Cerebellar nuclear complex (tissue), 1 donor: Measurements from ENCODE around the gene ANGEL2.
"Not testable (repeated sequence)": the region's sequence is repeated elsewhere in the genome, so short reads cannot be mapped to it uniquely, and the experiment has no call there.

Source experiments
- DNase-seq, 2 experiments: peaks; one replicate each; lab custom pipeline; 2025; lab: John Stamatoyannopoulos, UW

The ANGEL2 gene

DNA sequence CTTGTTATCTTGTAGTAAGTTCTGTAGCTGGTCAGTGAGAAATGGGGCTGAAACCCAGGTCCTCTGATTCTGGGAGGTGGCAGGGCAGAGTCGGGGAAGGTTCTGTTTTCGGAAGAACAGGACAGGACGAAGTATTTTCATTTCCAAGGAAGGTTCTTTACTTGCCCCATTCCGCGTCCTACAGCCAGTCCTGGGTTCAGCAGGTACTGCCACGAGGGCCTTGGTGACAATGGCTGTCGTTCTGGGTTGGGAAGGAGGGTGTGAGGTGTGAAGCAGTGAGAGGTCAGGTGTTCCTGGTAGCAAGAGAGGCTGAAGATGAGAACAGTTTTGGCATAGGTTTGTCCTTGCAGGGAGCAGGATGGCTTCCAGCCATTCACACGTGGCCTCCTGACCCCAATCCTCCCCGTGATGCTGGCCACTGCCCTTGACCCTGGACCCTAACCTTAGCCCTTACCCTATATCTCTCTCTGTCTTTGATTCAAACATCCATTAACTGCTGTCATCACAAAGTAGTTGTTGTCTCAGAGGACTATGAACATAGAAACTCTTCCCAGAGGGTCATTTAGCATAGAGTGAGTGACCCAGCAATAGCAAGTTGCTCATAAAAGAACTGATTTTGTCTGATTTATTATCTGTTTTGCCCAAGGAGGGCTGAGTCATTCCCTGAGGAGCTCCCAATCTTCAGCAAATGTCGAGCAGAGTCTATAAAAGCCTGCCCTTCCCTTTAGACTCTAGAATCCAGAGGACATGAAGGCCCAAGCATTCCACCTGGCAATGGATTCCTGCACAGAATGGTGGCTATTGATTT is 40.4 kb downstream of the ANGEL2 start:
- DNase-seq, result no peak

DNA sequence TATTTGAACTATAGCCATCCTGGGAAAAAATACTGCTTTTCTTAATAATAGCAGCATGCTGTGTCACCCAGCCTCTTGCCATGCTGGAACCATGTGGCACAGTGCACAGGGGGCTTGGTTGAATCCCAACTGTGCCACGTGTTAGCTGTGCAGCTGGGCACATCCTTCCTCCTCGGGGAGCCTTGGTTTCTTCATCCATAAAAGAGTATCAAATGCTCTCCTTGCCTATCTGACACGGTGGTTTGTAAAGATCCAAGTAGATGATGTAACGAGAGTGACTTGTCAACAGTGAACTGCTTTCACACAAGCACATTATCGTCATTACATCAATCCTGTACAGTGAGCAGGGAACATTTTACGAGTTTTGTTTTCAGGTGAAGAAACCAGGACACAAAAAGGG is 41.0 kb downstream of the ANGEL2 start:
- no peak for DNase-seq

DNA sequence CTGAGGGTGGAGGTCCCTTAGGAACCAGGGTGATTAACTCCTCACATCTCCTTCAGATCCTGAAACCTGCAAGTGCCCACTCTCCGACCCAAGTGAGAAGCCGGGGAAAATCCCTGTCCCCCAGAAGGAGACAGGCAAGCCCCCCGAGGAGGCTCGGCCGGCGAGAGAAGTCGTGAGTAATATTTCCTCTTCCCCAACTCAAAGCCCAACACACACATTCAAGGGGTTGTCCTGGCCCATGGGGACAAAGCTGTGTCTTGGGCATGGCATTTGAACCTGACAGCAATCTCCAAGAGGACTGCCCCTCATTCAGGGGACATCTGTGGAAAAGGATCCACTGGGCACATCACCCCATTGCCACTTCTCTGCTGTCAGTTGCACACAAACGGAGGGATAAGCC is 41.8 kb downstream of the ANGEL2 start:
- DNase-seq, result no peak

DNA sequence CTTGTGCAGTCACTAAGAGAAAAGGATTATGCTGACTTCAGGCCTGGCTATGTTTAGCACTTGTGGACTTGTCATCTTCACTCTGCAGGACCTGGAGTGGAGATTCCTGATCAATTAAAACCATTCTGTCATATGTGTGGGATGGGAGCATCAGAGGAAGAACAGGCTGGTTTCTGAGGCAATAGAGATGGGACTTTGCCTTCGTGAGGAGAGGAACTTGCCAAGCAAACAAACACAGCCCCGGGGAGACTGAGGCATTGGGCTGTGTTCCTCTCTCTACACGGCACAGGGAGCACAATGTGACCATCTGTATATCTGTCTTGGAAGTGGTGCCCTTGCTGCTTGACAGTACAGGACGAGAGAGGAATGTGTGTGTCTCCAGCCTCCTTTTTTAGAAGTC is 42.2 kb downstream of the ANGEL2 start:
- no peak for DNase-seq

DNA sequence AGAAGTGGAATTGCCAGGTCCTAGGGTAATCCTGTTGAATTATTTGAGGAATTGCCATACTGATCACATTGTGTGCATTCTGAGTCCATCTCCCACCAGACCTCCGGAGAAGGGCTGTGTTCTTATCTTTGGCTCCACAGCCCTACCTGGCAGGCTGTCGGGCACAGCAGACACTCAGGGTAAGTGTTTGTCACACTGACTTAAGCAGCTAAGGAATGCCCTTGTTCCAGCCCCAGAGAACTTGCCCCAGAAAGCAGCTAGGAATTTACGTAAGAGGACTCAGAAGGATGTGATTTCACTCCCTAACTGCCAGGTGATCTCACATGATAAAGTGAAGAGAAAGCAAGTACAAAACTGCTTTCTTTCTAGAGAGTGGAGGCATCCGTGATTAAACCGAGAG is 44.4 kb downstream of the ANGEL2 start:
- DNase-seq, result no peak

DNA sequence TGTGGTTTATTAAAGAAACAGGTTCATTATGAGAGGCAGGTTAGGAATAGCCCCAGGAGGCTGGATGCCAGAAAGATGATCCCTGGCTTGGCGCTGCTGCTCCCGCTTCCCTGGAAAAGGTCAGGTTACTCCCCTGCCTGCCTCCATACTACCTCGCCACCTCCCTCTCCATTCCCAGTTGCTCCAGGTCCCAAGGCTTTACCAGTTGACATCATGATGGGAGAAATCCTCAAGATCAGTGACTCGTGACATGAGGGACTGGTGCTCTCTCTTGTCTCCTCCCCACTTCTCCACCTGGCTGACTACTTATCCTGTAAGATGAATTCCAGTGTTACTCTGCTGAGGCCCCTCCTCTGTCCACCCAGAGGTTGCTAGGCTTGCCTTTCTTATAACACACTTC is 45.6 kb downstream of the ANGEL2 start:
- DNase-seq, result no peak

DNA sequence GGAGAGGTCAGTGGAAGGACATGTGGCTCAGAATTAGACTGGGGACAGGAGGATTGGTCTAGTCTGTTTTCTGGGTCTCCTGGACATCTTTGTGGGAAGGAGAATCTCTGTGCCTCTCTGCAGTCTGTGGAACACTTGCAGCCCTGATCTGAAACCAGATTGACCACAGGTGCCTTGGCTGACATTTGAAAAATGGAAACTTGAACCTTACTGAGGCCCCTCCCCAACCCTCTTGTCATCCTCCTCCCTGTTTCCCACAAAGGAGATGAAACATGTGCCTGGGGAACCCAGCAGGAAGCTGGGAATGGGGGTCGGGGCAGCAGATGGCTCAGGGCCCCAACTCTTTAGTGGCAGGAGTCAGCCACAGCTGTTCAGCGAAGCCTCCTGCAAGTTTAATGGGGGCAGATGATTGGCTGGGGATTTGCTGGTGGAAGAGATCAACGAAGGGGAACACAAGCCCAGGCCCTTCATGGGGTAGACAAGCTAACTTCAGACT is 47.3 kb downstream of the ANGEL2 start:
- no peak for DNase-seq

DNA sequence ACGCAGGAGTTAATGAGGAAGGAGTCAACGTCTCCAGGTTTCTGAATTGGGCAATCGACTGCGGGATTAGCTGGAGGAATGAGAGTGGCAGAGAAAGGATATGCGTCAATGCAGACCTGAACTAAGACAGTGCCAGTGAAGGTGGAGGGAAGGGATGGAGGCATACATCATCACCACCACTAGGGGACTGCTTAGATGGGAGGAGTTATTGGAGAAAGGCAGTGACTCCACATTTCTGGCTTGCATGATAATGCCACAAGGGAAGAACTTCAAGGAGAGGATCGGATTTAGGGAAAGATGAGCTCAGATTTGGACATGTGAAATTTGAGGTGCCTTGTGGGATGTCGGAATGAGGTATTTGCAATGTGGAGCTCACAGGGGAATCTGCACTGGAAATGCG is 47.9 kb downstream of the ANGEL2 start:
- DNase-seq, result no peak

DNA sequence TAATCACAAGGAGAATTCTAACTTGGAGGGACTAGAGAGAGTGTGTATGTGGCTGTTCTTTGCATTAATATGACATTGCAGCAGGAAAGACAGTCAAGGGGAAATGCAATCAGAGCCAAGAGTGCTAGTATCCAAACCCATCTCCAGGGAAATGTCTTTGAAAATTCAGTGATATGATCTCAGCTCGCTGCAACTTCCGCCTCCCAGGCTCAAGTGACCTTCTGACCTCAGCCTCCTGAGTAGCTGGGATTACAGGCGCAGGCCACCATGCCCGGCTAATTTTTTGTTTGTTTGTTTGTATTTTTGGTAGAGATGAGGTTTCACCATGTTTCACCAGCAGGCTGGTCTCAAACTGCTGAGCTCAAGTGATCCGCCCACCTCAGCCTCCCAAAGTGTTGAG is 49.1 kb downstream of the ANGEL2 start:
- no peak for DNase-seq

DNA sequence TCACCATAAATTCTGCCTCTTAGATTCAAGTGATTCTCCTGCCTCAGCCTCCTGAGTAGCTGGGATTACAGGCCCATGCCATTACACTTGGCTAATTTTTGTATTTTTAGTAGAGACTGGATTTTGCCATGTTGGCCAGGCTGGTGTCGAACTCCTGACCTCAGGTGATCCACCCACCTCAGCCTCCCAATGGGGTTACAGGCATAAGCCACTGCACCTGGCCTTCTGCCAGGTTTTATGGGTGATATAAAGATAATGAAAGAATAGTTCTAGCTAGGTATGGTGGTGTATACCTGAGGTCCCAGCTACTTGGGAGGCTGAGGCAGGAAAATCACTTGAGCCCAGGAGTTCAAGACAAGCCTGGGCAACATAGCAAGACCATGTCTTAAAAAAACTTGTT is 50.7 kb downstream of the ANGEL2 start:
- not testable (repeated sequence) for DNase-seq

DNA sequence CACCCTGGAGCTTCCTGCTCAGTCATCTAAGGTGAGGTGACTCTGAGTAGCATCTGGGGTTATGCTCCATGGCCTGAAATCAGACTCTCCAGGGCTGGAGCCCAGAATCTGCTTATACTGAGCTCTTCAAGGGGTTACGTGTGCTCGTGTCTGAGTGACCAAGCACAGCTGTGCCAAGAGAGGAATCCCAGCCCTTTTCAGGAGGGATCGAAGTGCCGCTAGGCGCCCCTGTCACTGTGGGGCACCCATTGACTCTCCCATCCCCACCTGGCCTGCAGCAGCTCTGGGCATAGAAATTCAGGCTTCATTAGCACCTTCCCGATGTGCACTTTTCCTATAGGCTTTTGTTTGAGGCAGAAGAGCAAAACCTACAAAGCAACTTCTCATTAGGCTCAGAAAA is 51.6 kb downstream of the ANGEL2 start:
- no peak for DNase-seq

DNA sequence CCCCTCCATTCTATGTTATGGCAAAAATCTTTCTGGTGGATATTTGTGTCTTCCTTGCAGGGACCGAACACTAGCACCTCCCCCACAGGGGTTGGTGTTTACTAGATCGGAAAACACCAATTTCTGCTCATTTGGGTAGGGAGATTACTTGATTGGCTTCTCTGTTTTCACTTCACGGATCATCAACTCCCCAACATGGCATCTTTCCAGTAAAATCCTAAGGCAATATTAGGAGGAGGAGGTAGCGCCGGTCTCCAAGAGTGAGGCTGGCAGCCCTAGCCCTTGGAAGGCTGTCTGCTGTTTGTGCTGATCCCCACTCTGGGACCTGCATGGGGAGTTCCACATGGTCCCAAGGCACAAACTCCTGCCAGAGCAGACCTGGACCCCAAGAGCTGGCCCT is 53.2 kb downstream of the ANGEL2 start:
- DNase-seq, result no peak

DNA sequence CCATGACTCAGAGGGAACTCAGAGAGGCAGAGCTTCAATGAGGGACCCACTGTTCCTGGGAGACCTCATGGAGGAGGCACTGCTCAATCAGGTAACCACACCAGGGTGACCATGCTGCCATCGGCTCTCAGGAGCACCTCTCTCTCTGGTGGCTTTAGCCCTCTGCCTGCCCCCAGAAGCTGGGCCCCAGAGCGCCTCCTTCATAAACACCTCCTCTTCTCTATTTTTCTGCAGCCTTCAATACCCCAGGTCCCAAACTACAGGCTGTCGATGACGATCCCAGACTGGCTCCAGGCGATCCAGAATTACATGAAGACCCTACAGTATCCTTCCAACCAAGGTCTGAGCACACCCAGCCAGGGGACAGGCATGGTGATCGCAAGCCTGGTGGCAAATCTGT is 54.7 kb downstream of the ANGEL2 start:
- DNase-seq, result no peak

DNA sequence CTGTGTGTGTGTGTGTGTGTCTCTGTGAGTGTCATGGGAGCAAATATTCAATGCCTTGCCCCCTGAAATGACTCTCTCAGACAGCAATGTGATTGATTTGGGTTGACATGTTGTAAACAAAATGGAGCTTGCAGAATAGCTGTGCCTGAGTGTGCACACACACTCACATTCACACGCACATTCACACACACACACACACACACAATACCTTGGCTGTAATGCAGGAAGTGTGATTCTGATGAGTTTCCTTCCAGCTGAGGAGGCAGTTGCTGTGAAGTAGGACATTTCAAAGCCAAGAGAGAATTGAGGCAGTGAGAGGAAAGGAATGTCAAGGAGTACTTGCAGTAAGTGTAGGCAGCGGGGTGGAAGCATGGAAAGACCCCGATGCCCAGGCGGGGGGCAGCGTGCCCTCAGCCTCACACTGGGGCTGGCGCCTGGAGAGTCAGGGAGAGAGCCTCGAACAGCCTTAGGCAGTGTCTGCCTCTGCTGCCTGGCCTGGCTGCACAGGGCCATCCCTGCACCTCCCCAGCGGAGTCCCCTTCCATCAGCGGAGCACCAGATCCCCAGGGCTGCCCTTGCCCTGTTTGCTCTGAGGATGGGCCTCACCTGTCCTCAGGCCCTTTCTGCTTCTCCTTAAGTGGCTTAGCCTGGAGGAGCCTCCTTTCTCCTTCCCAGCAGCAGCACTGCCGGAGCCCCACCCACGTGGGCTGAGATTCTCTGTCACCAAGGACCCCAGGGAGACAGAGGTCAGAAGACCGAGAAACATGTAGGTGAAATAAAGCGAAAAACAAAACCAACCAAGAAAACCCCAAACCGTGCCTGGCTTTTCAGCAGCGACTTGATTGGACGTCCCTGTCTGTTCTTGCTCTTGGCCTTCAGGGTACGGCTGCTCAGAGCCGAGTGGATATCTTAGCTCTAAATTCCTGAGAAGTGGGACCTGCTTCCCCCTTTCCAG is 56.1 kb downstream of the ANGEL2 start:
- DNase-seq, result no peak

DNA sequence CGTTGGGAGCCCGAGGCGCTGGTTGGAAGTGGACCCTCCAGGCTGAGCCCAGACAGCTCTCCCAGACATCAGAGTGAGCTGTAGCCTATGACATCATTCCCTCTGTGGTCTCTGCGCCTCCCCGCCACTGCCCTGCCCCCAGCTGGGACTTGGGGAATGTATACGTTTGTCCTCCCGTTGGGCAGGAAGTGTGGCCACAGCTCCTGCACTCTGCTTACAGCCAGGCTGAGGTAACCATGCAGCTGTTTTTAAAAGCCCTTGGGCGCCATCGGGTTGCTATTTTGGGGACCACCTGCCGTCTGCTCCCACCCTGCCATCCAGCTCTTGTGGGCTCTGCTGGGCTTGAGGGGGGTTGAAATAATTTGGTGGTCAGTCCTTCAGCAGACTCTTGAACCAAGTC is 57.5 kb downstream of the ANGEL2 start:
- DNase-seq, result no peak

DNA sequence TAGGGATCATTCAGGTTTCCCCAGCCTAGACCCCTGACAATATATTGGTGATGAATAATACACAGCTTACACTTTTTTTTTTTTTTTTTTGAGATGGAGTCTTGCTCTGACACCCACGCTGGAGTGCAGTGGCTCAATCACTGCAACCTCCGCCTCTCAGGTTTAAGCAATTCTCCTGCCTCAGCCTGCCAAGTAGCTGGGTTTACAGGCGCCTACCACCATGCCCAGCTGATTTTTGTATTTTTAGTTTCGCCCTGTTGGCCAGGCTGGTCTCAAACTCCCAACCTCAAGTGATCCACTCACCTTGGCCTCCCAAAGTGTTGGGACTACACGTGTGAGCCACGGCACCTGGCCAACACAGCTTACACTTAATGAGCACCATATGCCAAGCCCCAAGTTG is 58.1 kb downstream of the ANGEL2 start:
- no peak for DNase-seq

DNA sequence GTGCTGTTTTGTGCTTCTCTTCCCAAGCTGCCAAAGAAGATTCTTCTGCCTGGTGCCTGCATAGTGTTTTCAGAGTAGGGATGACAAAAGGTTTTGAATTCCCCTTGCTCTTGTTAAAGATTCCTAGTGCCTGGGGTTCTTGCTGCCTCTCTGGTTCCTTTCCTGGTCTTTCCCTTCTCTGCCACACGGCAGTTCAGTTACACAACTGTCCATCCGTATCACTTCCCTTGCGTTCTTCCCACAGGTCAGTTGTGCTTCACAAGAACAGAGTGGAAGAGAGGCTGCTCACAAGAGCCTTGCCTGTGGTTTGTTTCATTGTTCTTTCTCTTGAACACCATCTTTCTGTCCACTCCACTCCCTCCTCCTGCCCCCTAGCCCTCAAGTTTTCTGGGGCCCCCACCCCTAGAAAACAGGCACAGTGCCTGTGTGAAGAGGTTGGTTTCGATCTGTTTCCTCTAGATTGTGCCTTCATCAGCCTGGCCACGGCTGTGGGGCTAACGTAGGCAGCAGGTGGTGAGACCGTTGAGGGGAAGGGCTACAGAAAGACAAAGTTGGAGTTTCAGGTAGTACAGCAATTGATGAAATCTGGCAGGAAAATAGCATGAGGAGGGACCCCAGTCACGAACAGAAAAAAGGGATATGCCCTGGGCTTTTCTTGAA is 59.6 kb downstream of the ANGEL2 start:
- DNase-seq, result no peak

DNA sequence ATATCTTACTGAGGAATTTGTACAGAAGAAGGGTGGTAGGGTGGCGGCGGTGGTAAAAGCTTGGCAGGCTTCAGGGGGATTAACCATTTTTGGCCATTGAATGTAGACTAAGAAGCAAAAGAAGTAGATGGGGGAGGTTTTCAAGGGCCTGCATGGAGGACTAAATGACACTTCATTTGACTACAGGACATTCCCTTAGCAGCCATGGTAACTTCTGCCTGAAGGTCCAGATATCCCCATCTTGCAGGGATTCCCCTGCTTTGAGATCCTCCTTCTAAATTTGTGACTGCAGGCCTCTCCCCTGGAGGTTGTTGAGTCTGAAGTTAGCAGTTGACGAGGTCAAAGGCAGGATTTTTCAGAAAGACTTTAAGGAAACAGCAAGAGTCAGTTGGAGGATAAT is 60.6 kb downstream of the ANGEL2 start:
- DNase-seq, result no peak

DNA sequence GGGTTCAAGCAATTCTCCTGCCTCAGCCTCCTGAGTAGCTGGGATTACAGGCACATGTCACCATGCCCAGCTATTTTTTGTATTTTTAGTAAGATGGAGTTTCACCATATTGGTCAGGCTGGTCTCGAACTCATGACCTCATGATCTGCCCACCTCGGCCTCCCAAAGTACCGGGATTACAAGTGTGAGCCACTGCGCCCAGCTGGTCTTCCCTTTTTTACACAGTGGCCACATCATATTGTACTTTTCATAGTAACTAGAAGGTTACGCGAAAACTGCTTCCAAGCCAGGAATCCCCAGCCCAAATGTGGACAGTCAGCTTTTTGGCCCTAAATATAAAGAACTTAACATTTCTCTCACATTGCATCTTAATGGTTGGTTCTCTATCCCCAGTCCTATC is 61.2 kb downstream of the ANGEL2 start:
- DNase-seq, result no peak

DNA sequence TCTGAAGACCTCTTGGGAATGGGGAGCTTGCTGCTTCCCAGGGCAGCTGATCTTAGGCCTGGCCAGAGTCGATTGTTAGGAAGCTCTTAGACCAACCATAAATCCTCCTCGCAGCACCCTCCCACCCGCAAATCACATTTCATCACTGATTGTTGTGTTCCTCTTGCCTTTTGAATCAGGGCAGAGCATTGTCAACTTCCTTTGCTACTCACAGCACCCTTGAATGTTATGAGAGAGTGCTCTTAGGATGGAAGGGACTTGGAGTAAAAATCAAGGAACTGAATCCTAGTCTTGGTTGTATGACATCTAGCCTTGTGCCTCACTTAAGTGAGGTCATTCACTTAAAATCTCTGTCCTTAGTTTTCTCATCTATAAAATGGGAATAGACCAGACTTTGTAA is 62.3 kb downstream of the ANGEL2 start:
- DNase-seq, result no peak

DNA sequence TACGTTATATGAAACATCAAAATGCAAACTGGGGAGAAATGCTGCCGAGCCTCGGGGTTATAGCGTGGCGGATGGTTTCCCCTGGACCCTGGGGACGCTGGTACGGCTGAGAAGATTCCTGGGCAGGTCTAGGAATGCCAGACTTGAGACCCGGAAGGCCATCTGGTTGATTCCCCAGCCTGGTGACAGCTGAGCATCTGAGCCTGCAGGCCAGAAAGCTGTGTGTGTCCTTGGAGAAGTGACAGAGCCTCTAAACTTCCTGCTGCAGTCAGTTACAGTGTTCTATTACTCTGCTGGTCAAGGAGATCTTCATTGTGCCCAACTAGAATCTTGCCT is 63.1 kb downstream of the ANGEL2 start:
- DNase-seq, result peak in 1 of 2 experiments; percentile 13

DNA sequence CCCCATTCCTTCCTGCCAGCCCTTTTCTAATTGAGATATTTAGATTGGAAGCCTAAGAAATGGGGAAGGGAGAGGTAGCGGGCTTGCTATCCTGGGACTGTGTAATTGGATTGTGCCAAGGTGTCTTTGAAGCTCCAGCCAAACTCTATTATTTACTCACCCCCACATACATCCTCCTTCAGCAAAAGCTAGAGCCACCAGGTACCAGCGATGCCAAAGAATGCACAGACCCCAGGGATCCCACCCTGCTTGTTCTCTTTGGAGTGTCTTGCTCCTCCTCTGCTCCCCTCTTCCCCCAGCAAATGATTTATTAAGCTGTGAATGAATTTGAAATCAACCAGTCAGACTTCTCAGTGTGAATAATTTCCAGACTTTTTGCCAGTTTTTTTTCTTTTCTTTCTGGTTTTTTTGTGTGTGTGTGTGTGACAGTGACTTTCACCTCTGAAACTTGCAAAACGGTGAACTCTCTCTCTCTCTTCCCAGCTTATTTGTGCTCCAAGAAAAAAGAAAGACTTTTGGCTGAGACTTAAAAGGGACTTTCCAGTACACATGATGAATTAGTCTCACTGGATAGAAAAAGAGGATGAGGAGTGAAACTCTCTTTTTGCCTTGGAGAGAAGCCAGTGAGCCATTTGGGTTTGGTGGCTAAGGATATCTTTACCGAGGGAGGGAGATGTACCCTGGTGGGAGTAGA is 63.6 kb downstream of the ANGEL2 start:
- DNase-seq, result no peak
